Activated naive CD8-positive, alpha-beta T cell treated with anti-CD3 and anti-CD28 coated beads, Interleukin-2, amount 10 ng/mL, durations not matched to agents 7 days and 5 days (primary cell): Measurements from ENCODE around the gene USP3. TPM values are rescaled to one million over a fixed set of nuclear protein-coding genes. Genes with fewer than 3 reads are reported as not detected.

Source experiments
- ATAC-seq: fragments of 150-1000 bp; cut with Tn5 transposase; one replicate; pipeline ENCODE4 v1.10.0; 2021; ENCODE audit warnings: low read depth, moderate library complexity
- POLR2A ChIA-PET: fragments of 350-600 bp; sonication (Branson Sonifier 250); formaldehyde crosslinking; loops from one replicate; lab custom pipeline; 2021; ENCODE audit warnings: antibody characterized with exemption; lab: Charles Lee
- DNase-seq: peaks from one replicate; pipeline ENCODE4 v3.0.0; 2021
- H3K27ac Mint-ChIP-seq: one replicate; pipeline ENCODE4 v1.8.0; 2022; ENCODE audit warnings: mild to moderate bottlenecking, mixed read lengths
- H3K27me3 Mint-ChIP-seq: one replicate; pipeline ENCODE4 v1.8.0; 2022; ENCODE audit warnings: mild to moderate bottlenecking, moderate library complexity, mixed read lengths
- H3K36me3 Mint-ChIP-seq: one replicate; pipeline ENCODE4 v1.8.0; 2021; ENCODE audit warnings: mild to moderate bottlenecking, mixed read lengths
- H3K4me1 Mint-ChIP-seq: one replicate; pipeline ENCODE4 v1.8.0; 2021; ENCODE audit warnings: mixed read lengths
- H3K4me3 Mint-ChIP-seq: one replicate; pipeline ENCODE4 v1.8.0; 2022; ENCODE audit warnings: mild to moderate bottlenecking, moderate library complexity, mixed read lengths
- H3K9me3 Mint-ChIP-seq: one replicate; pipeline ENCODE4 v1.8.0; 2021; ENCODE audit warnings: mixed read lengths
- total RNA-seq, 2 experiments: library from RNA; stranded (reverse); gene quantifications; one replicate each; pipeline ENCODE4 v1.2.3, GENCODE V29; 2021

USP3 gene
- total RNA-seq, 2 experiments from 2014 or later = 75.6 to 83.1 TPM

DNA sequence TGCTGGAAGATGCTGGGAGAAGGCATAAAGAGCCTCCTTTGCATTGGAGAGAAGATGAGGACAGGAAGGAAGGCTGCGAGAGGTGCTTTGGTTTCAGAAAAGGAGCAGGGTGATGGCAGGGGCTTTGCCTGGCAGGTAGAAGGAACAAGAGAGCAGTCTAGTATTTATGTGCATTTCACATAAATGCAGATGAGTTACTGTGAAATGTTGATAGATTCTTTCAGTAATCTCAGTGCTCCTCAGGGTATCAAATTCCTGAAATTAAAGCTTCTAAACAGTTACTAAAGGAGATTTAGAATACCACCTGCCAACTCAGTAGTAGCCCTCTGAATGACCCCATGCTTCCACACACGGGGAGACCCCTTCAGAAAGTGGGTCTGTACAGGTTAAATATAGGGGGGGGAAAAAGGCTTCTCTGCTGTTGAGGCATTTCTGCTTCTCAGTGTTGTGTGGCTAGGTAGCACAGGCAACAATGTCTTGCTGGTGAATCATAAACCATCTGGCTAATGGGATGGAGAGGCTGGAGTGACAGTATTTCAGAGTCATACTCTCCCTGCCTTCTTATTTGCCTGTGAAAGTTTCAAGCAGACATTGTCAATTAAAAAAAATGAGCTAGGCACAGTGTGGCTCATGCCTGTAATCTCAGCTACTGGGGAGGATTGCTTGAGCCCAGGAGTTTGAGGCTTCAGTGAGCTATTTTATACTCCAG is 78.5 kb downstream of the USP3 start:
- DNase-seq (no peak), ATAC-seq (no peak)
- H3K9me3 Mint-ChIP-seq = peaks cover 4% of the 10 kb centered on the region
- peak overlapping the region; percentile 23 for H3K27ac Mint-ChIP-seq
- no peak overlapping the region for H3K4me3 Mint-ChIP-seq
- POLR2A ChIA-PET = no interaction called here
- peaks cover 46% of the 10 kb centered on the region for H3K36me3 Mint-ChIP-seq
- no peaks in the 10 kb centered on the region for H3K27me3 Mint-ChIP-seq
- H3K4me1 Mint-ChIP-seq = peaks cover 9% of the 10 kb centered on the region

DNA sequence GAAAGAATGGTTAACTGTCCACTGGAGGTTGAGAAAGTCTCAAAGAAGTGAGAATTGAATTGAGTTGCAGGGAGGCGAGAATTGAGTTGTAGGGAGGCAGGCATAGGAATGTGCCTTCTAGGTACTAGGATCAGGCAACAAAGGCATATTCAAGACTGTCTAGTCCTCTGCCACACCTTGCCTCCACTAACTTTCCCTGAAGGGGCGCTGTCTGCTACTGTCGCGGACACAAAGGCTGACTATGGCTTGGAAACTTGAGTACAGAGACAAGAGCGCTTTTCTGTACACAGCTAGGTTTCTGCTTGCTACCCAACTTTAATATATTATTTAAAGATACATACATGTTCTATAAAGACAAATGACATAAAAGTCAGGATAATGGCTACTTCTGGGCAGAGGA is 82.4 kb downstream of the USP3 start:
- POLR2A ChIA-PET = no interaction called here
- Mint-ChIP-seq H3K27me3 (no peaks in the 10 kb centered on the region), H3K4me3 (no peak overlapping the region), H3K27ac (no peak overlapping the region), H3K9me3 (peaks cover 4% of the 10 kb centered on the region), H3K36me3 (peaks cover 69% of the 10 kb centered on the region), H3K4me1 (peaks cover 11% of the 10 kb centered on the region)
- no peak for ATAC-seq
- no peak for DNase-seq

DNA sequence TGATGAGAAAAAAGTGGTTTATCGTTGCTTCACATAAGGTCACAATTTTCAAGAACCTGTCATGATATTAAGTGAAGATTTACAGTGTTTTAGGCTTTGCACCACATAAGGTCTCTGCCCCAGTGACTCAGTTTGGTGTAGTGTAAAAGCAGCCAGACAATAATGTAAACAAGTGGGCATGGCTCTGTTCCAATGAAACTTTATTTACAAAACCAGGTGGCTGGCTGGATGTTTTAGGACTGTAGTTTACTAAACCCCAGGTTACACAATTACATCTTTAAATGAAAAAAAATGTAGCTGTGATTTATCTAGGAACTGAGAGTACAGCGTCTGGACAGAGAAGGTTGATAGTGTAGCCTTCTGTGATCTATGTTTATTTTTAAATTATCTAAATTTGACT is 83.1 kb downstream of the USP3 start:
- no peak overlapping the region for H3K27ac Mint-ChIP-seq
- H3K4me3 Mint-ChIP-seq = no peak overlapping the region
- POLR2A ChIA-PET = no interaction called here

DNA sequence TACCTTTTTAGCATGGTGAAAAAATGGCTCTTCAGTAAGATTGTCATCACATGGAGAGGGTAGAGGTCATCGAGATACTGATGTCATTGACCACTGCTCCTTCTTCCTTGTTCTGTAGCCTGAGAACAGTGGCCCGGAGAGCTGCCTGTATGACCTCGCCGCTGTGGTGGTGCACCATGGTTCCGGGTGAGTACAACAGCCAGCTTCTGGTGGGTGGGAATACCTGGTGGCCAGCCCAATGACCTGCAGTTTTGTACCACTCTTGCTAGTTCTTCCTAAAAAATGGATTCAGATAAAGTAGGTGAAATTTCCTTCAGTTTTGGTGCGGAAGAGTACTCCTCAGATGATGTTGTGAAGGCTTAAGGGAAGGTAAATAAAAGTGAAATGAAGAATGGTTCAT is 84.4 kb downstream of the USP3 start:
- DNase-seq = no peak
- no peaks in the 10 kb centered on the region for H3K27me3 Mint-ChIP-seq
- H3K9me3 Mint-ChIP-seq = peaks cover under 1% of the 10 kb centered on the region
- POLR2A ChIA-PET = no interaction called here
- peaks cover 13% of the 10 kb centered on the region for H3K4me1 Mint-ChIP-seq
- H3K4me3 Mint-ChIP-seq = no peak overlapping the region
- no peak for ATAC-seq
- no peak overlapping the region for H3K27ac Mint-ChIP-seq
- H3K36me3 Mint-ChIP-seq = peaks cover 64% of the 10 kb centered on the region

More for the DNA sequence above, 83.1 kb downstream of the USP3 start:
- H3K9me3 Mint-ChIP-seq = peaks cover 4% of the 10 kb centered on the region
- DNase-seq (no peak), ATAC-seq (no peak)
- H3K36me3 Mint-ChIP-seq = peaks cover 68% of the 10 kb centered on the region
- no peaks in the 10 kb centered on the region for H3K27me3 Mint-ChIP-seq
- H3K4me1 Mint-ChIP-seq = peaks cover 10% of the 10 kb centered on the region

DNA sequence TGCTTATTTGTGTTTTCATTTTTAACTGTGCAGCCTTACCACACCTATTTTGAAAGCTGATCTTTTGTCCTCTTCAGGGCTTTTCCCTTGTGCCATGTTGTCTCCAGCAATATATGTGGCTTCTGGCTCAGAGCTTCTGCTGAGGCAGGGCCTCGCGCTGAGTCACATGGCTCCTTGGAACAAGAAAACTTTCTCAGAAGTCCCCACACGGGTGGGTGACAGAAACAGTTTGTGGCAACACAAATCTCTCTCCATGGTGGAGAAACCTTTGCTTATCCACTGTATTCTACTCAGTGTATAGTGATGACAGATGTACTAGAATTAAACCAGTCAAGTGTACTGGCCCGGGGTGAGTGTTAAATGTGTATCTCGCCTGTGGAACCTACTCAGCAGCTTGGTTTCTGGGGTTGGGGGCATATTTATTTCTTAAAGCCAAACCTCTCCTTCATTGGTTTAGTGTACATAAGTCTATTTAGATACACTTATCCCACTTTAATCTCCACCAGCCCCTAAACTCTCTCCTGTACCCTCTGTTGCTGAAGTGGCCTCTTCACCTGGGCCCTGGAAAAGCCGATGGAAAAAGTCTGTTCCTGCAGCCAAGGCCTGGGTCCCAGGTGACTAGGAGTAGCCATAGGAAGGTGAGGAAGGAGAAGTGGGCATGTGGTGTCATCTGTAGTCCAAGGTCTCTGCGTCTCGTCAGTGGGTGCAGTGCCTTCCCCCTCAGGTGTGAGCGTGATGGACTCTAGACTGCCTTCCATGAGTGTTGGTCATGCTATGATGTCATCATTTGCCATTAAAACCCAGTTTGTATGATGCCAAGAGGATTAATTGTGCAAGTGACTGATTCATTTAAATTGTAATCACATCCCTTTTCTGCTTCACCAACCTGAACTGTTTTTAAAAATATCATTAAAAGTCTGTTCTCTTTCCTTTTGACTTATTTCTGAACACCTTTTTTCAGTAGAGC is 89.6 kb downstream of the USP3 start:
- H3K36me3 Mint-ChIP-seq = peaks cover 45% of the 10 kb centered on the region

DNA sequence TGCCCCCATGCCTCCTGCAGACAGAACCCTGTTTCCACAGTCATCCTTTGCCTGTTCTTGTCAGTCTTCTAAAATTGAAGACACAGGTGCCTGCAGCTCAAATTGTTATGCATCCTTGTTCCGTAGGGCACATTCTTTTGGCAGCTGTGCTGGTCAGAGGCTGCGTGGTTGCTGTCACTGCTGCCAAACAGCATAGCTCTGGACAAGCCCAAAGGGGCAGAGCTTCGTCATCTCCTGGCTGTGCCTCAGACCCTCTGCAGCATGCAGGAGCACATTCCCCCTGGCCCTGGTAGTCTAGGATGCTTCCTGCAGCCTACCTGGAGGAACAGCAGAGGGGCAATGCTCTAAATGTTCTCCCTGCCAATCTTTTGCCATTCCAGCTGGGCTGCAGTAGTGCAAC is 90.7 kb downstream of the USP3 start:
- Mint-ChIP-seq H3K4me3 (no peak overlapping the region), H3K36me3 (peaks cover 35% of the 10 kb centered on the region), H3K9me3 (no peaks in the 10 kb centered on the region), H3K27me3 (no peaks in the 10 kb centered on the region), H3K27ac (no peak overlapping the region), H3K4me1 (peaks cover 29% of the 10 kb centered on the region)
- POLR2A ChIA-PET = interaction anchor here (2.4 kb wide), 1 partner anchor 90 kb away, joined by 12 read pairs; the partner anchor contains the start of gene USP3
- ATAC-seq = no peak
- no peak for DNase-seq

More for the DNA sequence above, 89.6 kb downstream of the USP3 start:
- peak overlapping the region; percentile 43 for H3K27ac Mint-ChIP-seq
- no peak overlapping the region for H3K4me3 Mint-ChIP-seq
- H3K9me3 Mint-ChIP-seq = no peaks in the 10 kb centered on the region
- H3K4me1 Mint-ChIP-seq = peaks cover 23% of the 10 kb centered on the region
- H3K27me3 Mint-ChIP-seq = no peaks in the 10 kb centered on the region
- POLR2A ChIA-PET = interaction anchor here (1.1 kb wide), 1 partner anchor 90 kb away, joined by 4 read pairs; no protein-coding TSS in a partner anchor
- DNase-seq (no peak), ATAC-seq (no peak)

DNA sequence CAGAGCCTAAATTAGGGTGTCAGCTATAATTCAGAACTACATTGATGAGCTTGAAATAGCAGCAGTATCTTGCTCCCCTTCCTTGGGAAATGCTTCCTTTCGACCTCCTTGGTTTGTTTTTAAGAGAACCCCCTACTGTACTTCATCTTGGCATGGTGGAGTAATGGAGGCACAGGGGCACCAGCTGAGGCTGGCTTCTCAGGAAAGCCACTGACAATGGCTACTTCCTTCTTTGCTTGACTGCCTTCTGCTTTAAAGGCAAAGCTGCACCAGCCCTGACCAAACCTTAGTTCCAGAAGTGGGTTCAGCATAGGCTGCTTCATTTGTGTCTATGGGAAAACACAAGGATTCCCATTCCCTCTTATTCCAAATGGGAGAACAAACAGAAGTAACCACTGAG is 91.3 kb downstream of the USP3 start:
- Mint-ChIP-seq H3K4me3 (no peak overlapping the region), H3K27ac (no peak overlapping the region)
- POLR2A ChIA-PET = interaction anchor here (0.5 to 2.4 kb wide), 2 partner anchors 90 to 499 kb away, joined by 4 to 12 read pairs; partner anchors contain the start of gene USP3

DNA sequence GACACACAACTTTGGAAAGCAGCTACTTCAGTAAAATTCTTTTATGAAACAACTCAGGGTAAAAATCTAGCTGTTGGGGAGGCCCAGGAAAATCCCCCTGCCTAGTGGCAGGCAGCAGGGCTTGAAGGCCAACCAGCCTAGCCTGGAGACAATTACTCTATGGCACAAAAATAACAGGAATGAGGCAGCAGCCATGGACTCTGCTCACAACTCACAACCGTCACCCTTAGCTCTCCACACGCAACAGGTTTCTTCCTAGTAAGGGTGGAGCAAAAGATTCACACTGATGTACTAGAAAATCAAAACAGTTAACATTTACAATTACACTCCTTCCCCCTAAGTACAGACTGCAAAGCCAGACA is 92.3 kb downstream of the USP3 start:
- H3K27me3 Mint-ChIP-seq = no peaks in the 10 kb centered on the region
- POLR2A ChIA-PET = interaction anchor here (0.5 to 2.4 kb wide), 4 partner anchors 91 to 1329 kb away, joined by 3 to 12 read pairs (median 4); partner anchors contain the start of gene USP3
- peaks cover 22% of the 10 kb centered on the region for H3K36me3 Mint-ChIP-seq
- peaks cover 28% of the 10 kb centered on the region for H3K4me1 Mint-ChIP-seq
- H3K27ac Mint-ChIP-seq = peak overlapping the region; percentile 10
- H3K4me3 Mint-ChIP-seq = no peak overlapping the region
- ATAC-seq (no peak), DNase-seq (no peak)
- no peaks in the 10 kb centered on the region for H3K9me3 Mint-ChIP-seq

More for the DNA sequence above, 91.3 kb downstream of the USP3 start:
- Mint-ChIP-seq H3K9me3 (no peaks in the 10 kb centered on the region), H3K4me1 (peaks cover 29% of the 10 kb centered on the region), H3K27me3 (no peaks in the 10 kb centered on the region), H3K36me3 (peaks cover 30% of the 10 kb centered on the region)
- no peak for DNase-seq
- ATAC-seq = no peak

DNA sequence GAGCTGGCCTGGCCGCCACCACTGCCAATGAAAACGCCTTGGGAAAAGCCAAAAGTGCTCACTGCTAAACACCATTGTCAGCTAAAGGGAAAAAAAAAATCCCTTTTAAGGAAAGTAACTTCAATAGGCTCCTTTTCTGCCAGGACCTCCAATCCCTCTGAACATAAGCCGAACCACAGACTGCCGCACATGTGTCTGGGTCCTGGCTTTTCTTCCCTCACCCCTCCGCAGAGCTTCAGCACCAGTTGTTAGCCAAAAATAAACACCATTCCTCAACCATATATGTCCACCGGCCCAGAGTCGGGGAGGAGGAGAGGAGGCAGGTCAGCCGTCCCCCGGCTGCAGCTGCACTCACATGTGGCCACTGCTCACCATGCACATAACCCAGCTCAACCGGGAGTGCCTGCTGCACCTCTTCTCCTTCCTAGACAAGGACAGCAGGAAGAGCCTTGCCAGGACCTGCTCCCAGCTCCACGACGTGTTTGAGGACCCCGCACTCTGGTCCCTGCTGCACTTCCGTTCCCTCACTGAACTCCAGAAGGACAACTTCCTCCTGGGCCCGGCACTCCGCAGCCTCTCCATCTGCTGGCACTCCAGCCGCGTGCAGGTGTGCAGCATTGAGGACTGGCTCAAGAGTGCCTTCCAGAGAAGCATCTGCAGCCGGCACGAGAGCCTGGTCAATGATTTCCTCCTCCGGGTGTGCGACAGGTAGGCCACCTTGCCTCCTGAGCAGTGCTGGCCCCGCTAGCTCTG is 92.8 kb downstream of the USP3 start, which contains the start of gene FBXL22:
FBXL22 (plus strand) TSS at position 350 of the 753 bp plus-strand sequence; CDS start at position 356, 6 bp downstream.
- Mint-ChIP-seq H3K9me3 (no peaks in the 10 kb centered on the region), H3K4me3 (no peak within 1 kb of the TSS), H3K27ac (peak within 1 kb of the TSS; percentile 10), H3K27me3 (no peaks in the 10 kb centered on the region), H3K4me1 (peaks cover 31% of the 10 kb centered on the region), H3K36me3 (peaks cover 19% of the 10 kb centered on the region)
- POLR2A ChIA-PET = interaction anchor here (0.5 to 2.4 kb wide), 3 partner anchors 92 to 1328 kb away, joined by 3 to 12 read pairs (median 4); partner anchors contain the start of gene USP3
- ATAC-seq (no peak), DNase-seq (no peak)

DNA sequence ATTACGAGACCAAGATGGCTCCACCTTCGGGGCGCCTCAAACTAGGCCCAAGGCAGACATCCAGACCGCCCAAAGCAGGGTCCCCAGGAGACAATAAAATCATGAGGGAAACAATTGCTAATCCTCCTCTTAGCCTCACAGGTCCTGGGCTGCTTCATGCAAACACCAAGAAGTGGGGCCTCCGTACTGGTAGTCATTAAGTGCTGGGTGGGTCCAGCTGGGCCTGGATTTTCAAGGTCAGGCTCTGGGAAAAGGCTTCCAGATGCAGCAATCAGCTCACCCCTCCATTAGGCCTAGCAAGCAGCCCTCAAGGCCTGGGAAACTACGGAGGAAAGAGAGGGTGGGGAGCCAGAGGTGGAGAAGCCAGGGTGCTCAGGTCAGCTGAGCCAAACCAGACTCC is 93.4 kb downstream of the USP3 start:
- DNase-seq = no peak
- POLR2A ChIA-PET = interaction anchor here (2.4 kb wide), 1 partner anchor 92 kb away, joined by 12 read pairs; the partner anchor contains the start of gene USP3
- peaks cover 32% of the 10 kb centered on the region for H3K4me1 Mint-ChIP-seq
- H3K9me3 Mint-ChIP-seq = no peaks in the 10 kb centered on the region
- H3K4me3 Mint-ChIP-seq = no peak overlapping the region
- H3K36me3 Mint-ChIP-seq = peaks cover 17% of the 10 kb centered on the region
- H3K27me3 Mint-ChIP-seq = no peaks in the 10 kb centered on the region
- no peak overlapping the region for H3K27ac Mint-ChIP-seq
- ATAC-seq = no peak

DNA sequence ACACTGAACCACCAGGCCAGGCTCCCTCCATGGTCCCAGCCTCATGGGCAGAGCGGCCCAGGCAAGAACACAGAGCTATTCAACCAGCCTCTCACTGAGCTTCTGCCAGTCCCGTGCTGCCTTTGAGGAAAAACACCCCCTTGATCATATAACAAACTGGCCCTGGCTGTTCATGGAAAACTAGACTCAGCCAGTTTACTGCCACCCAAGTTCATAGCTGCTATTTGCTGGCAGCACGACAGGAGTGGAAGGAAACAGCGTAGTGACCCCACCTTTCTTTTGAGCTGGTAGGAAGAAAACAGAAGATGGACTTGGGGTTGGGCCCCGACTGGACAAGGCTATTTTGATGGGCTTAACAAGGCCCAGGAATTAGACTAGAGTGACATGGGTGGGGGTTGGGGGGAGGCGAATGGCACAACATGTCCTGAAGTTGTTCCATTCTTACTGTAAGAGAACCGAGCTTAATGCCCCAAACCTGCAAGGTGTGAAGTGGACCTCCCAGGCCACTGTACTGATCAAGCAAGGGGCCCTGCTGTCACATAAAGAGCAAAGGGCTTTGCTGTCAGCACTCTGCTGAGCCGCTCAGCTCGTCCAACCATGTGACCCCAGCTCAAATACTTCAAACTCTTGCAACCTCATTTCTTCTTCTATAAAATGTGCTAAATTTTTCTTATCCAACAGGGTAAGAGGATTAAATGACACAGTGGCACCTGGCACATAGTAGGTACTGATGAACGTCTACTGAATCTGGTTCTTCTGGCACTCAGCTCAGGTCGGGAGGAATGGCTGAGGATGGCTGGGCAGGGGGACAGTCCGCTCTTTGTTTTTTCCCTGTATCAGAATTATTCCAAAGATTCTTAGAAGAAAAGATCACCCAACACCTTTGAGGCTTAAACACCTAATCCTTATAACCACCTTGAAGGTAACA is 94.3 kb downstream of the USP3 start:
- POLR2A ChIA-PET = interaction anchor here (0.8 to 2.9 kb wide), 6 partner anchors 94 to 495 kb away, joined by 3 to 23 read pairs (median 3); partner anchors contain the start of genes CIAO2A and USP3
- peak overlapping the region; percentile 82 for H3K4me3 Mint-ChIP-seq
- no peak for DNase-seq
- H3K9me3 Mint-ChIP-seq = no peaks in the 10 kb centered on the region
- H3K27me3 Mint-ChIP-seq = no peaks in the 10 kb centered on the region
- no peak for ATAC-seq
- no peak overlapping the region for H3K27ac Mint-ChIP-seq
- H3K36me3 Mint-ChIP-seq = peaks cover 11% of the 10 kb centered on the region
- H3K4me1 Mint-ChIP-seq = peaks cover 30% of the 10 kb centered on the region
